GM19455 (cell line): Measurements from ENCODE around the gene STXBP6.
"Not testable (repeated sequence)": the region's sequence is repeated elsewhere in the genome, so short reads cannot be mapped to it uniquely, and the experiment has no call there.

Experiments used
- ATAC-seq: cut with Tn5 transposase; IDR thresholded peaks from one replicate; pipeline ENCODE4 v1.9.1; 2021; ENCODE audit not compliant: unreplicated experiment

STXBP6 gene

GRCh38 chr14:24838945-24839616 lies 210.9 kb downstream of the STXBP6 start:
- no peak for ATAC-seq

- ATAC-seq, result no peak
Measured at GRCh38 chr14:24837280-24838046, 212.5 kb downstream of the STXBP6 start.

GRCh38 chr14:24836324-24836723 lies 213.6 kb downstream of the STXBP6 start:
- ATAC-seq, result not testable (repeated sequence)

GRCh38 chr14:24834956-24835355 lies 215.0 kb downstream of the STXBP6 start:
- ATAC-seq, result no peak

- ATAC-seq, result no peak
Measured at GRCh38 chr14:24833385-24833784, 216.6 kb downstream of the STXBP6 start.

GRCh38 chr14:24831677-24832076 lies 218.3 kb downstream of the STXBP6 start:
- ATAC-seq, result no peak

- ATAC-seq, result no peak
Measured at GRCh38 chr14:24829862-24830261, 220.1 kb downstream of the STXBP6 start.

- ATAC-seq, result no peak
Measured at GRCh38 chr14:24828486-24828885, 221.5 kb downstream of the STXBP6 start.

GRCh38 chr14:24826390-24826789 lies 223.6 kb downstream of the STXBP6 start:
- ATAC-seq, result no peak

GRCh38 chr14:24820616-24821015 lies 229.3 kb downstream of the STXBP6 start:
- no peak for ATAC-seq

GRCh38 chr14:24818823-24819341 lies 231.1 kb downstream of the STXBP6 start:
- ATAC-seq, result no peak

GRCh38 chr14:24818058-24818822 lies 231.7 kb downstream of the STXBP6 start:
- no peak for ATAC-seq

GRCh38 chr14:24817212-24818057 lies 232.5 kb downstream of the STXBP6 start:
- no peak for ATAC-seq

GRCh38 chr14:24816929-24817211 lies 233.1 kb downstream of the STXBP6 start:
- no peak for ATAC-seq

- no peak for ATAC-seq
Measured at GRCh38 chr14:24816011-24816928, 233.7 kb downstream of the STXBP6 start.

GRCh38 chr14:24815543-24815942 lies 234.4 kb downstream of the STXBP6 start:
- no peak for ATAC-seq

GRCh38 chr14:24814944-24815343 lies 235.0 kb downstream of the STXBP6 start:
- no peak for ATAC-seq

GRCh38 chr14:24814346-24814745 lies 235.6 kb downstream of the STXBP6 start:
- ATAC-seq, result no peak

GRCh38 chr14:24813819-24814259 lies 236.1 kb downstream of the STXBP6 start:
- ATAC-seq, result no peak
